GM18907 (cell line): ENCODE results near the gene ABCD4.

Experiments used
- ATAC-seq: cut with Tn5 transposase; IDR thresholded peaks from one replicate; pipeline ENCODE4 v1.9.1; 2021; ENCODE audit warnings: mild to moderate bottlenecking, moderate library complexity; ENCODE audit not compliant: unreplicated experiment

ABCD4 gene

GRCh38 chr14:74238974-74239847, 63.5 kb downstream of the ABCD4 start, which contains the start of gene VSX2:
Gene VSX2, plus strand, starts transcription at chr14:74239449. Its CDS starts 113 bp downstream, at chr14:74239562.
- ATAC-seq = no peak

- no peak for ATAC-seq
Measured at GRCh38 chr14:74237441-74237840, 65.3 kb downstream of the ABCD4 start.
